HepG2 (cell line): ENCODE measurements around the gene PDIA5. TPM values are rescaled to one million over a fixed set of nuclear protein-coding genes. Genes with fewer than 3 reads are reported as not detected.

Experiments
- CAMTA2 ChIP-seq: sonication (generic); formaldehyde crosslinking; IDR thresholded peaks from 2 replicates; pipeline ENCODE4 v1.4.0; 2020; ENCODE audit warnings: mild to moderate bottlenecking, missing genetic modification reagents, borderline replicate concordance
- GTF3A ChIP-seq: sonication (generic); formaldehyde crosslinking; conservative IDR thresholded peaks from 2 replicates; pipeline ENCODE4 v1.4.0; 2020; ENCODE audit warnings: mild to moderate bottlenecking, missing genetic modification reagents
- KAT2B ChIP-seq: fragments of 150-350 bp; IDR thresholded peaks from 2 replicates; pipeline ENCODE4 v1.6.1; 2014; ENCODE audit warnings: low read depth, low read length, borderline replicate concordance
- MAFG ChIP-seq: sonication (generic); formaldehyde crosslinking; IDR thresholded peaks from 2 replicates; pipeline ENCODE4 v1.5.1; 2020; ENCODE audit warnings: mild to moderate bottlenecking, missing genetic modification reagents
- NFE2L2 ChIP-seq: fragments of 150-350 bp; IDR thresholded peaks from 2 replicates; pipeline ENCODE4 v1.6.1; 2014; ENCODE audit warnings: low read length
- NR3C1 ChIP-seq: sonication (generic); formaldehyde crosslinking; IDR thresholded peaks from 2 replicates; pipeline ENCODE4 v1.4.0; 2020; ENCODE audit warnings: missing genetic modification reagents
- RAD21 ChIP-seq: fragments of 450-650 bp; formaldehyde crosslinking; IDR thresholded peaks from 2 replicates; pipeline ENCODE4 v1.5.0; 2020; ENCODE audit warnings: mild to moderate bottlenecking
- REPIN1 ChIP-seq: sonication (generic); formaldehyde crosslinking; IDR thresholded peaks from 2 replicates; pipeline ENCODE4 v1.8.0; 2022; ENCODE audit warnings: missing genetic modification reagents, low read depth, mild to moderate bottlenecking, borderline replicate concordance
- RXRB ChIP-seq: IDR thresholded peaks from 2 replicates; pipeline ENCODE4 v1.6.1; 2016; ENCODE audit warnings: borderline replicate concordance, missing genetic modification reagents, missing compliant biosample characterization
- SATB2 ChIP-seq: sonication (generic); formaldehyde crosslinking; IDR thresholded peaks from 2 replicates; pipeline ENCODE4 v1.5.0; 2020; ENCODE audit warnings: missing genetic modification reagents
- SP140L ChIP-seq: sonication (generic); formaldehyde crosslinking; IDR thresholded peaks from 2 replicates; pipeline ENCODE4 v1.4.0; 2020; ENCODE audit warnings: missing genetic modification reagents, borderline replicate concordance
- SRSF9 ChIP-seq: fragments of 200-400 bp; formaldehyde crosslinking; IDR thresholded peaks from 2 replicates; pipeline ENCODE4 v1.6.1; 2018; ENCODE audit warnings: borderline replicate concordance, mild to moderate bottlenecking, low read depth, low read length; ENCODE audit not compliant: insufficient read depth, poor library complexity, severe bottlenecking
- ZNF205 ChIP-seq: IDR thresholded peaks from 2 replicates; pipeline ENCODE4 v1.6.1; 2018; ENCODE audit warnings: missing biosample characterization, missing genetic modification reagents
- ZNF234 ChIP-seq: sonication (generic); formaldehyde crosslinking; conservative IDR thresholded peaks from 2 replicates; pipeline ENCODE4 v1.5.1; 2020; ENCODE audit warnings: mild to moderate bottlenecking, missing genetic modification reagents
- ZNF24 ChIP-seq: fragments of 450-650 bp; IDR thresholded peaks from 2 replicates; pipeline ENCODE4 v1.6.1; 2017; ENCODE audit warnings: antibody characterized with exemption, mild to moderate bottlenecking
- ZNF264 ChIP-seq: sonication (generic); formaldehyde crosslinking; IDR thresholded peaks from 2 replicates; pipeline ENCODE4 v1.4.0; 2020; ENCODE audit warnings: missing genetic modification reagents
- ZNF3 ChIP-seq: IDR thresholded peaks from 2 replicates; pipeline ENCODE4 v1.7.0; 2017; ENCODE audit warnings: inconsistent platforms
- ZNF350 ChIP-seq: sonication (generic); formaldehyde crosslinking; IDR thresholded peaks from 2 replicates; pipeline ENCODE4 v1.4.0; 2020; ENCODE audit warnings: mild to moderate bottlenecking, low read depth, missing genetic modification reagents, borderline replicate concordance
- ZNF546 ChIP-seq: sonication (generic); formaldehyde crosslinking; conservative IDR thresholded peaks from 2 replicates; pipeline ENCODE4 v1.8.1; 2023; ENCODE audit warnings: mild to moderate bottlenecking, missing genetic modification reagents
- ZNF577 ChIP-seq: sonication (generic); formaldehyde crosslinking; IDR thresholded peaks from 2 replicates; pipeline ENCODE4 v1.4.0; 2020; ENCODE audit warnings: mild to moderate bottlenecking, low read depth, missing genetic modification reagents, borderline replicate concordance
- ZSCAN31 ChIP-seq: sonication (generic); formaldehyde crosslinking; IDR thresholded peaks from 2 replicates; pipeline ENCODE4 v1.5.0; 2020; ENCODE audit warnings: low read depth, mild to moderate bottlenecking, missing genetic modification reagents
- ZSCAN9 ChIP-seq: IDR thresholded peaks from 2 replicates; pipeline ENCODE4 v1.6.1; 2016; ENCODE audit warnings: borderline replicate concordance
- polyA plus RNA-seq, 8 experiments: library from polyadenylated mRNA; depleted of rRNA in 3 of 8; stranded (reverse) in 7 of 8; unstranded in 1 of 8; fragments of >200 nt; fragmentation: Illumina TruSeq in 4 of 8; extraction: Trizol in 4 of 8; gene quantifications; 2 replicates each; pipeline versions ENCODE4 v1.2.1 to v1.2.3, GENCODE V29; 2011 to 2016; ENCODE audit warnings: low read depth in 4 of 8, missing spikeins in 1 of 8, mixed read lengths in 1 of 8; ENCODE audit not compliant: insufficient read depth in 1 of 8
- total RNA-seq, 5 experiments: library from RNA; depleted of rRNA; stranded (reverse); fragments of >200 nt; fragmentation: Illumina TruSeq; extraction: Trizol; gene quantifications; 2 replicates each; pipeline ENCODE4 v1.2.3, GENCODE V29; 2016; ENCODE audit warnings: low read depth in 1 of 5
- TF ChIP-seq, protein P1 (sequence below): sonication (generic); formaldehyde crosslinking; IDR thresholded peaks from 2 replicates; pipeline ENCODE4 v1.4.0; 2020; ENCODE audit warnings: missing genetic modification reagents
- TF ChIP-seq, protein P2 (sequence below): sonication (generic); formaldehyde crosslinking; IDR thresholded peaks from 2 replicates; pipeline ENCODE4 v1.8.1; 2023; ENCODE audit warnings: mild to moderate bottlenecking, missing genetic modification reagents, borderline replicate concordance
- TF ChIP-seq, protein P3 (sequence below): fragments of 450-650 bp; IDR thresholded peaks from 2 replicates; pipeline ENCODE4 v1.6.1; 2016
- TF ChIP-seq, protein P4 (sequence below): sonication (generic); formaldehyde crosslinking; IDR thresholded peaks from 2 replicates; pipeline ENCODE4 v1.4.0; 2020; ENCODE audit warnings: missing genetic modification reagents

Gene PDIA5
- total and polyA plus RNA-seq, 2 of the 13 experiments (the other 11 are each of a cell fraction or from before 2014, with no cell fraction given) = 51.3 to 74.3 TPM

DNA sequence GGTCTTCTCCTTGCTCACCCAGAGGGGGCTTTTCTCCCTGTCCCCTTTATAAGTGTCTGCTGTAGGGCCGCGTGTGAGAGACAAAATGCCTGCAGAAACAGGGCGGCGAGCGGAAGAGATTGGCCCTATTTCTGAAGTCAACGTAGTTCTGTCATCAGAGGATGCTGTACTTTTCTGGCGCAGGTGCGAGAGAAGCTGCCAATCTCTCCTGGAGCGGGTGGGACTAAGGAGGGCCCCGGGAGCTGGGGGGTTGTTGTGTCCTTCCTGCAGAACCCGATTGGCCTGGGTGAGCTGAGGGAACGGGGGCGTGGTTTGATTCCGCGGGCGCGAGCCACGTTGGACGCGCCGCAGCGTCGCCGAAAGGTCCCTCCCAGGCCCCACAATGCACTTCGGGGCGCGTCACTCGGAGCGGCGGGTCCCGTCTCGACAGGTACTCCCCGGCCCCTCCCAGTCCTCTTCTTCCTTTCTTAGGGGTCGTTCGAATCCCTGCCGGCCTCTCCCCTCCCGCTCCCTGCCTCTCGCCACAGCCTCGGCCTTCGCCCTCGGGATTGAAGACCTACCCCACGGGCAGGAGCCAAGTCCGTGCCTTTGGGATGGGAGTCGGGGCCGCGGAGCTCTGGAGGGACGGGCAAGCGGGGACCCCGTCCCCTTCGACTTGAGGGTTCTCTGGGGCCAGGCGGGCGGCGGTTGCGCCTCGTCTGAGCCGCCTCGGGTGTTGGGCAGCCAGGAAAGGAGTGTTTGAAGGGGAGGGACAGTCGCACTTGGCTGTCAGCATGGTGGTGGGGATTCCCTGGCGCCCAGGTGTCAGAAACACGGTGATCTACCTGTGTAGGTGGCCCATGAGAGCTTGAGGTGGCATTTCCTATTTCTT is 135.0 kb downstream of the PDIA5 start, which contains the start of gene SEC22A (continued):
- TF ChIP-seq, protein P1, sequence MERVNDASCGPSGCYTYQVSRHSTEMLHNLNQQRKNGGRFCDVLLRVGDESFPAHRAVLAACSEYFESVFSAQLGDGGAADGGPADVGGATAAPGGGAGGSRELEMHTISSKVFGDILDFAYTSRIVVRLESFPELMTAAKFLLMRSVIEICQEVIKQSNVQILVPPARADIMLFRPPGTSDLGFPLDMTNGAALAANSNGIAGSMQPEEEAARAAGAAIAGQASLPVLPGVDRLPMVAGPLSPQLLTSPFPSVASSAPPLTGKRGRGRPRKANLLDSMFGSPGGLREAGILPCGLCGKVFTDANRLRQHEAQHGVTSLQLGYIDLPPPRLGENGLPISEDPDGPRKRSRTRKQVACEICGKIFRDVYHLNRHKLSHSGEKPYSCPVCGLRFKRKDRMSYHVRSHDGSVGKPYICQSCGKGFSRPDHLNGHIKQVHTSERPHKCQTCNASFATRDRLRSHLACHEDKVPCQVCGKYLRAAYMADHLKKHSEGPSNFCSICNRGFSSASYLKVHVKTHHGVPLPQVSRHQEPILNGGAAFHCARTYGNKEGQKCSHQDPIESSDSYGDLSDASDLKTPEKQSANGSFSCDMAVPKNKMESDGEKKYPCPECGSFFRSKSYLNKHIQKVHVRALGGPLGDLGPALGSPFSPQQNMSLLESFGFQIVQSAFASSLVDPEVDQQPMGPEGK (CRISPR knock-in tag) = peak; percentile 66; the same call in 1 of the 2 replicates
- TF ChIP-seq ZNF234 (CRISPR knock-in tag) (no peak), ZNF577 (CRISPR knock-in tag) (no peak), ZSCAN9 (CRISPR knock-in tag) (no peak), RAD21 (CRISPR knock-in tag) (peak; percentile 5; the same call in 1 of the 2 replicates), ZNF24 (no peak), ZNF546 (CRISPR knock-in tag) (no peak; the same call in 1 of the 2 replicates), RXRB (CRISPR knock-in tag) (peak; percentile 48), SATB2 (CRISPR knock-in tag) (no peak), NFE2L2 (no peak), REPIN1 (CRISPR knock-in tag) (peak; percentile 40; the same call in 1 of the 2 replicates), ZNF264 (CRISPR knock-in tag) (no peak), KAT2B (no peak), ZNF3 (CRISPR knock-in tag) (no peak), GTF3A (no peak), MAFG (CRISPR knock-in tag) (no peak), ZNF350 (CRISPR knock-in tag) (peak; percentile 40; the same call in 1 of the 2 replicates), NR3C1 (CRISPR knock-in tag) (no peak), ZNF205 (CRISPR knock-in tag) (no peak), SP140L (no peak), SRSF9 (no peak), CAMTA2 (CRISPR knock-in tag) (no peak), ZSCAN31 (CRISPR knock-in tag) (no peak)
- TF ChIP-seq, protein P2, sequence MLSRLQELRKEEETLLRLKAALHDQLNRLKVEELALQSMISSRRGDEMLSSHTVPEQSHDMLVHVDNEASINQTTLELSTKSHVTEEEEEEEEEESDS = no peak
- TF ChIP-seq, protein P3, sequence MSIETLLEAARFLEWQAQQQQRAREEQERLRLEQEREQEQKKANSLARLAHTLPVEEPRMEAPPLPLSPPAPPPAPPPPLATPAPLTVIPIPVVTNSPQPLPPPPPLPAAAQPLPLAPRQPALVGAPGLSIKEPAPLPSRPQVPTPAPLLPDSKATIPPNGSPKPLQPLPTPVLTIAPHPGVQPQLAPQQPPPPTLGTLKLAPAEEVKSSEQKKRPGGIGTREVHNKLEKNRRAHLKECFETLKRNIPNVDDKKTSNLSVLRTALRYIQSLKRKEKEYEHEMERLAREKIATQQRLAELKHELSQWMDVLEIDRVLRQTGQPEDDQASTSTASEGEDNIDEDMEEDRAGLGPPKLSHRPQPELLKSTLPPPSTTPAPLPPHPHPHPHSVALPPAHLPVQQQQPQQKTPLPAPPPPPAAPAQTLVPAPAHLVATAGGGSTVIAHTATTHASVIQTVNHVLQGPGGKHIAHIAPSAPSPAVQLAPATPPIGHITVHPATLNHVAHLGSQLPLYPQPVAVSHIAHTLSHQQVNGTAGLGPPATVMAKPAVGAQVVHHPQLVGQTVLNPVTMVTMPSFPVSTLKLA = 0 out of 2 replicates have a peak, but pooled peaks have one; percentile 28
- TF ChIP-seq, protein P4, sequence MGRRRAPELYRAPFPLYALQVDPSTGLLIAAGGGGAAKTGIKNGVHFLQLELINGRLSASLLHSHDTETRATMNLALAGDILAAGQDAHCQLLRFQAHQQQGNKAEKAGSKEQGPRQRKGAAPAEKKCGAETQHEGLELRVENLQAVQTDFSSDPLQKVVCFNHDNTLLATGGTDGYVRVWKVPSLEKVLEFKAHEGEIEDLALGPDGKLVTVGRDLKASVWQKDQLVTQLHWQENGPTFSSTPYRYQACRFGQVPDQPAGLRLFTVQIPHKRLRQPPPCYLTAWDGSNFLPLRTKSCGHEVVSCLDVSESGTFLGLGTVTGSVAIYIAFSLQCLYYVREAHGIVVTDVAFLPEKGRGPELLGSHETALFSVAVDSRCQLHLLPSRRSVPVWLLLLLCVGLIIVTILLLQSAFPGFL (CRISPR knock-in tag) = no peak
